Medulla oblongata (tissue), 1 donor: ENCODE measurements around the gene RAI1.

Experiments
- DNase-seq: peaks from one replicate; pipeline ENCODE4 v3.0.0-alpha.2; 2015; ENCODE audit errors: extremely low spot score

RAI1 gene

DNA sequence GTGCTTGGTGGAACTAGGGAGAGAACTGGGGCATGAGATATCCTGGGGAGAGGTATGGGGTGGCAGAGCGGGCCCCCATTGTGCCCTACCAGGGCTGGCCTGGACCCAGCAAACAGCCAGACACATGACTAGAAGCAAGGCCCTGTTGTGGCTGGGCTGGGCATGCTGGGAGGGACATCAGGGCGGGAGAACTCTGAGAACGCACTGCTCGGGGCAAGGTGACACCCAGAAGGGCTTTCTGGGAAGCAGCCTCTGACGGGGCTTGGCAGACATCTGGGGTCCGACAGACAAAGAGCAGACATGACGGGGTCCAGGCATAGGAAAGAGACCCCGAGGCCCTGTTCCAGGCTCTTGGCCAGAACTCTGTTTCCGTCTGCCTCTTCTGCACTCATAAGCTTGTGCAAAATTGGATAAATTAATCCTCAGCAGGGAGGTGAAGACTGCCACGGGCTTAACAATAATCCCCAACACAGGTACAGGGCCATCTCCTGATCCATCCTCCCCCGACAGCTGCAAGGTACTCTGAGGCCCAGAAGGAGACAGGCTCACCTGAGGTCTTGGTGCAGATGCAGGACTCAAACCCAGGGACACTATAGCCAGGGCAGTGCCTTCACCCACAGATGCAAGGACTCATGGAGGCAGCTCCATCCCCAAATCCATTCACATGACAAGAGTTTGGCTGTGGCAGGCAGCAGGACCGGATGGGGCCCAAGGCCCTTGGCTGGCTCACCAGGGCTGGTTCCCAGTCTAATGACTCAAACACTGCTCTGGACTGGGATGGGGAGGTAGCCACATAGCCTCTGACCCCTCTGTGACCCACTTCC lies 150.2 kb downstream of the RAI1 start:
- peak; percentile 63 for DNase-seq

GRCh38 chr17:17832032-17832363 lies 150.7 kb downstream of the RAI1 start:
- no peak for DNase-seq

DNA sequence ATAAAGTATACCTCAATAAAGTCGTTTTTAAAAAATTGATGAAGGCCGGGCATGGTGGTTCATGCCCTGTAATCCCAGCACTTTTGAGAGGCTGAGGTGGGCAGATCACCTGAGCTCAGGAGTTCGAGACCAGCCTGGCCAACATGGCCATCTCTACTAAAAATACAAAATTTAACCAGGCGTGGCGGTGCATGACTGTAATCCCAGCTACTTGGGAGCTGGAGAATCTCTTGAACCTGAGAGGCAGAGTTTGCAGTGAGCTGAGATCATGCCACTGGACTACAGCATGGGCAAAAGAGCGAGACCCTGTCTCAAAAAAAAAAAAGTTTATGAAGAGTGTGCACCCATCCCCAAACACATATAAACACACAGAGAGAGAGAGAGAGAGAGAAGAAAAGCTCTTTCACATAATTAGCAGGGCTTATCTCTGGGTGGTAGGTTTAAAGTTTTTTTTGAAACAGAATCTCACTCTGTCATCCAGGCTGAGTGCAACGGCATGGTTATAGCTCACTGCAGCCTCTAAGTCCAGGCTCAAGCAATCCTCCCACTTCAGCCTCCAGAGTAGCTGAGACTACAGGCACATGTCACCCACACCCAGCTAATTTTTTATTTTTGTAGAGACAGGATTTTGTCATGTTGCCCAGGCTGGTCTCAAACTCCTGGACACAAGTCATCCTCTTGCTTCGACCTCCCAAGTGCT lies 152.6 kb downstream of the RAI1 start:
- DNase-seq: no peak

GRCh38 chr17:17834974-17835373 lies 153.7 kb downstream of the RAI1 start:
- no peak for DNase-seq

DNA sequence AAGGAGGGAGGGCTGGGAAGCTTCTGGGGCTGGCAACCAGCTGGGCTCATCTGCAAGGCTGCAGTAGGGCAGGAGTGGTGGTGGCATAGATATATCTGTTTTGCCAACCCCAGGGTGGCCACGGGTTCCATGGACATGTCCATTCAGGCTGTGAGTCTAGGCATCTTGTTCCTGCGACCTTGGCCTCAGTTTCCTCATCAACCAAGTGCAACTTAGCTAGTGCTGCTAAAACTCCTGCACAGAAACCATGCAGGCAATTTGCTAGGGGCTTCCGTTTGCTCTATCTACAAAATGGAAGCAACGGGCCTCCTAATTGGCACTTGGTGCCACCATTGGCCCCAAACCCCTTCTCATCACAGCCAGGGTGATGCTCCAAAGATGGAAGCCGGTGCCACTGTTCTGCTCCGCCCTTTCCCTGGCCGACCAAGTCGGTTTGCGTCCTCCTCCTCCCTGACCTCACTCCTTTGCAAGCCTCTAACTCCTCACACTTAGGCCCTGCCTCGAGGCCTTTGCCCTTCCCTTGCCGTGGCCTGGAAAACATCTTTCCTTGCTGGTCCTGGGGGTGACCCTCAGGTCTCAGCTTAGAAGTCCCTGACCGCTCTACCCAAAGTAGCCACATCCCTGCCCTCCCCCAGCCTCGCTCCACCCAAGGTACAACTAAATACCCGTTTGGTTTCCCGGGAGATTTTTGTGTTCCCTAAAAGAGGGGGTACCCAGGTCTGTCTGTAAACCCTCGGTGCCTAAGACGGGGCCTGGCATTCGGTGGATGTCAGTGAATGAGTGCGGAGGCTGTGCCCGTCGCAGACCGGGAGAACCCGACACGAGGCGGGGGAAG lies 154.4 kb downstream of the RAI1 start:
- DNase-seq: no peak

DNA sequence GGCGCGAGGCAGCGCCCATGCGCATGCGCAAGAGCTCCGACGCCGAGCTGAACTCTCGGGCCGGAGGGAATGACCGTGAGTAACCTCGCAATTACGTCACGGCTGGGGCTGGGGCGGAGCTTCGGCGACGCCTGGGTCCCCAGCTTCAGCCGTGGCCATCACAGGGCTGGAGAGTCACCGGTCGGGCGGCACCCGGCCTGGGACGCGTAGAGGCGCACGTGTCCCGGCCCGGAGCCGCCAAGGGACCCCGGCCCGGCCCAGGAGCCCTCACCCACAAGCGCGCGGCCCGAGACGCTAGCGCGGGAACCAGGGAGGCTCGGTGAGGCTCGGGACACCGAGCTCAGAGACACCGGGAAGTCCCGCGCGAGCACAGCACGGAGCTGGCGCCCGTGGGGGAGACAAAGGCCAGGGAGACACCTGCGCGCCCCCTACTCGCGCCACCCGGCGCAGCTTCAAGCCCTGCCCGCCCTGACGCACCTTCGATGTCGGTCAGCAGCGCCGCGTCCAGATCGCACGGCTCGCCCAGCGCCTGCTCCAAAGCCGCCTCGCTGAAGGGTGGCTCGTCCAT lies 155.1 kb downstream of the RAI1 start:
- DNase-seq: peak; percentile 99

DNA sequence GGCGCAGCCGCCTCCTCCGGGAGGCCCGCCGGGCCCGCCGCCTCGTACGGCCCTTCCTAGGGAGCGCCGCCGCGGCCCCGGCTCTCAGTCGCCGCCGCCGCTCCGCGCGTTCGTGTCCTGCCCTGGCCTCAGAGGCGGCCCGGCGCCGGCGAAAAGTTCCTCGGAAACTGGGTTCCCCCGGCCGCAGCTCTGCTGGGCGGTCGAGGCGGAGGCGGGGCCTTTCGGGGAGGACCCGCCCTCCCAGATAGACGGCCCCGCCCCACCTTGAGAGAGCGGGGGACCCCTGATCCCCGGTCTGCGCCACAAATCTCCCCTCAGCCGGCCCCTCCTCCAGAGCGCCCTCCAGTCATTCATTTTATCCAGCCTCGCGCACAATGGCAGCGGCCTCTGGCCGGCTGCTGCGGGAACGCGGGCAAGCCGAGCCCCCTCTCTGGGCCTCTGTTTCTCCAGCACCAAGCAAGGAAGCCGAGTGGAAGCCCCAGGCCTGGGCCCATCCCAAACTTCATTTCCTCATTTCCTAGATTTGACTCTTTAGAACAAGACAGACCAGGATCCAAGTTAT lies 155.6 kb downstream of the RAI1 start, which contains the start of gene SREBF1:
Gene SREBF1 (minus strand): TSS at position 169 of the 562 bp plus-strand sequence. CDS start 169 bp downstream, outside the sequence.
- peak; percentile 74 for DNase-seq

- DNase-seq: peak; percentile 56
Observed at GRCh38 chr17:17837380-17837821, 156.1 kb downstream of the RAI1 start.

DNA sequence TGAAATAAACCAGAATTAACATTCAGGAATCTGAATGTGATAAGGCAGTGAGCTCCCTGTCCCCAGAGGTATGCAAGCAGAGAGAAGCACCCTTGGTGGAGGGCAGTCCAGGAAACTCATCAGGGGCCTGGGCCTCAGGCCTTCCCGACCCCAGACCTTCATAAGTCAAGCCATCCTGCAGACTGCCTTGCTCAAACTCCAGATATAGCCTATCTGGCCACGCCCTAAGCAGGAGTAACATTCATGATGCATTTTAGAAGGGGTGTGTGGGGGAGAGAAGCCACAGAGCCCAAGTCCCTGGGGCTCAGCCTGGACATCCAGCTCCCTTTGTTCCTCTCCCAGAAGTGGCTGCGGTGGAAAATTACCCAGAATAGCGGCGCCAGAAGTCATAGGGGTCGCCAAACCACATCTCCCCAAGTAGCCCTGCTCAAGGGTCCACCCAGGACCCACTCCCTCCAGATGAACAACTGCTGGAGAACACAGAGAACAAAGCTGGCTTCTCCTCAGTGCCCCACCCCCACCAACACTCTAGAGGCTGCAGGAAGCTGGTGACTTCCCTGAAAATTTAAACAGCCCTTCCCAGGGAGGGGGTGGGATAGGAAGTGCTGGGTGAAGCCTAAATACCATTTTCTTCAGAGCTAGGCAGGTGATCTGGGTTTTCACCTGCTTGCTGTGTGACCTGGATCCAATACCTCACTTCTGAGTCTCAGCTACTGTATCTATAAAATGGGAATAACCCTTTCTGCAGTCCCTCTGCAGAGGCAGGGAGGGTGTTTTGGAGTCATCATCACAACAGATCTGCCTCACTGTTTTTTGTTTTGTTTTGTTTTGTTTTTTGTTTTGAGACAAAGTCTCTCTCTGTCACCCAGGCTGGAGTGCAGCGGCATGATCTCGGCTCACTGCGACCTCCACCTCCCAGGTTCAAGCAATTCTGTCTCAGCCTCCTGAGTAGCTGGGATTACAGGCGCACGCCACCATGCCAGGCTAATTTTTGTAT lies 157.0 kb downstream of the RAI1 start:
- DNase-seq: peak; percentile 91

- DNase-seq: peak; percentile 96
Observed at GRCh38 chr17:17839791-17840707, 158.8 kb downstream of the RAI1 start.

DNA sequence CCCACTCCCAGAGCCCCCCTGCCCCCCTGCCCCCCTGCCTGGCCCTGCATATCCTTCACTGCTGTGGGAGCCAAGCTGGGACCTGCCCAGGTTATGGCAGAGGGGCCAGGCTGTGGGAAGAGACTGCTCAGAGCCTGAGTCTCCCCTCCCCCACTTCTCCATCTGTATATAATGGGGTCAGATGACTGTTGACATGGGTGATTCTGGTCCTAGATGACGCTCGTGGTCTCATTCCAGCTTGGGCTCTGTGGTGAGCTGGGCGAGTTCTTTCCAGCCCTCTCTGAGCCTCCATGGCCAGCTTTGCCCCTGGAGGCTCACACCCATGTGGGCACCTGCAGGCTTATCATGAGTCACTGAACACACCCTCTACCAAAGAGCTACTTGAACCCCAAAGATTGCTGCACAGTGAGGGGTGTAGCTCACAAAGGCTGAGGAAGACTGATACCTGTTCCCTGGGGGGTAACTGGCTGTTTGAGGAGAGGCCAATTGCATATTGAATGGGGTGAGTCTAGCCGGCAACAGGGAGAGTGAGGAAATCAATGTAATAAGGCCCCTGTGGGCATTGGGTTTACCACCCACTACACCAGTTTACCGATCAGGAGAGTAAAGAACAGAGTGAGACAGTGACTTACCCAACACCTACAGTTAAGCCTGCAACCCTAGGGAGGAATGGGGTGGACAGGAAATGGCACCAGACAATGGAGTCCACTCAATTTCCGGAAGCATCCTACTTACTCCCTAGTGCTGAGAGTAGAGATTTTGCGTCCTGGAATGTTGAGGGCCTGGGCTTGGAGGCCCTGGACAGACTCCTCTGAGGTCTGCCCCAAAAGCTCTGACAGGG lies 159.7 kb downstream of the RAI1 start:
- peak; percentile 90 for DNase-seq

GRCh38 chr17:17841601-17842025 lies 160.4 kb downstream of the RAI1 start:
- DNase-seq: peak; percentile 58

DNA sequence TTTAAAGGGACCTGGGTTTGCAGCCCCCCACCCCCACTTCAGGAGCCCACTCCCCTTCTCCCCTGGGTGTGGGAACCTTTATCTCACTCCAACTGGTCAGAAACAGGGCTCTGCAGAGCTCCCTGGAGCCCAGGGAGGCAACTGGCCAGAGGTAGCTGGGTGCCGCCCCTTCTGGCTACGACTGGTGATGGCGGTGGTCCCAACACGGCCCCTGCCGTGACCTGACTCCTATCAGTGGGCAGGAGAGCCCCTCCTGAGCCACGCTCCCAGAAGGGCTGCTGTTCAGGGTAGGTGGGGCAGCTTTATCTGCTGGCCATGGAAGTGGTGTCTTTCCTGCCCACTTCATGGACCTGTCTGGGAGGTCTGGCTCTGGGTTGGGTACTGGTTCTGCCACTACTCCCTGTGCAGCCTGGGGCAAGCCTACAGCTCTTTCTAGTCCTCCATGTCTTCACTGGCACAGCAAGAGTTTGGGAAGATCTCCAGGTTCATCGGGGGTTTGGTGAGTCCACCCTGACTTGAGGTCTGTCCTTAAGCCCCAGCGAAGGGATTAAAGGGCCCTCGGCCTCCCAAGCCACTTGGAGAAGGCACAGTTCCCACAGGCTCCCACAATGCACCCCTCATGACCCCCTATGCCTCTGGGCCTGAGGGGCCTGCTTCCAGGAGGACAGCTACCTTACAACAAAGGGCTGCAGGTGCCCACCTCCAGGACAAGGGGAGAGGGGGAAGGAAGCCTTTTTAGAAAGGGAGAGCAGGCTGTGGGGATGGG lies 161.0 kb downstream of the RAI1 start:
- DNase-seq: no peak

DNA sequence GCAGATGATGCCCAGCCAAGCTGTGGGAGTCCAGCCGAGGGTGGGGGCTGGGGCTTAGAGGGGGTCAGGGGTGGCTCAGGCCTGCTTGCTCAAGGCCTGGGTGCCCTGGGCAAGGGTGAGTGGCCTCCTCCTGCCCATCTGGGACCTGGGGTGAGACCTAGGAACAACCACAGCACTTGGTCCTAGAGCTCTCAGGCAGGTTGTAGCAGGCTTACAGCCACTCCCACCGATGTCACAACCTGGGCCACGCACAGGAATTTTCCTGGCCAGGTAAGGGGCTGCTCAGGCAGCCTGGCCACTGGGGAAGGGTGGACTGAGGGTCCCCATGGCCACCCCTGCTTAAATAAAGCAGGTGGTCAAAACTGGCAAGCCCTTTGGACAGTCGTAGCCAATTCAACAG lies 161.8 kb downstream of the RAI1 start:
- no peak for DNase-seq

GRCh38 chr17:17844079-17844478 lies 162.8 kb downstream of the RAI1 start:
- no peak for DNase-seq

- no peak for DNase-seq
Observed at GRCh38 chr17:17844500-17844899, 163.2 kb downstream of the RAI1 start.

DNA sequence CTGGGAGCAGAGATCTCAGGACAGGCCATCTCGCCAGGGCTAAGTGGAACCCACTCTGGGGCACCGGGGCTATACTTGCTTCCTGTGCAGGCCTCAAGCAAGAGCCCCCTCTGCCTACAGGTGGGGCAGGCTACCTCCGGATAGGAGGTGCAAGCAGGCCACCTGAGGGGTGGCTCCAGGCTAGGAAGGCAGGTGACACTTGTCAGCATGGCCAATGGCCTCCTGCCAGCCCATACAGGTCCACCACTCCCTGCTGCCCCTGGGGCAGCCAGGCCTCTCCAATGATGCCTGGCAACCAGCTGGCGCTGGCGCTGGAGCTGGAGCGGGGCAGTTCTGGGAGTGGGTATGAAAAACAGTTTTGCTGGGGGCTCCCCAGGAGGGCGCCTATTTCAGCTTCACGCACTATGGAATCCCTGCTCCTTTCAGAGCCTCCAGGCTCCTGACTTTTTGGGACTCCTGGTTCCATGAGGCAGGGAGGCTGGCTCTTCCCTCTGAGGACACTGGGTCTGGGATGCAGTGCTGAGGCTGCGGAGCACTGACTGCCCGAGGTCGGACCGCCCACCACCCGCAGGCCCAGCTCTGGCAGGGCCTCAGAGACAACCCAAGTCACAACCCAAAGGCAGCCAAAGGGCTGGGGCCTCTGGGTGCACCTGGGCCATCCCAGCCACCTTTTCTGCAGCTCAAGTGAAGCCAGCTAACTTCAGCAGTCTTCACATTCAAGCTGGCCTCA lies 164.0 kb downstream of the RAI1 start:
- DNase-seq: no peak
